KMS-11 (cell line): ENCODE measurements around the gene TOB1.
A peak's percentile ranks its signal among the peaks of the same experiment; 100 is the strongest.

ENCODE experiments used
- H2AFZ ChIP-seq: fragments of 200-600 bp; sonication (generic); 2 replicates; pipeline ENCODE4 v1.6.1; 2016; ENCODE audit warnings: antibody characterized with exemption, mixed run types, low read depth
- H3K27ac ChIP-seq: fragments of 200-600 bp; sonication (generic); 2 replicates; pipeline ENCODE4 v1.6.1; 2016; ENCODE audit warnings: mild to moderate bottlenecking, mixed run types
- H3K27me3 ChIP-seq: fragments of 200-600 bp; sonication (generic); 2 replicates; pipeline ENCODE4 v1.6.1; 2017; ENCODE audit warnings: mild to moderate bottlenecking, low read depth, mixed run types, moderate library complexity; ENCODE audit not compliant: insufficient read depth
- H3K36me3 ChIP-seq: fragments of 200-600 bp; sonication (generic); 2 replicates; pipeline ENCODE4 v1.6.1; 2017; ENCODE audit warnings: mild to moderate bottlenecking, mixed run types; ENCODE audit not compliant: insufficient read depth
- H3K4me1 ChIP-seq: fragments of 200-600 bp; sonication (generic); 2 replicates; pipeline ENCODE4 v1.6.1; 2016; ENCODE audit warnings: mild to moderate bottlenecking, low read depth, mixed run types; ENCODE audit not compliant: poor library complexity, severe bottlenecking
- H3K4me2 ChIP-seq: fragments of 200-600 bp; sonication (generic); 2 replicates; pipeline ENCODE4 v1.7.0; 2016; ENCODE audit warnings: mild to moderate bottlenecking, mixed run types
- H3K4me3 ChIP-seq: fragments of 200-600 bp; sonication (generic); IDR thresholded peaks from 2 replicates; pipeline ENCODE4 v1.6.1; 2017; ENCODE audit warnings: low read depth, low read length, mixed read lengths; ENCODE audit not compliant: insufficient read depth
- H3K79me2 ChIP-seq: fragments of 200-600 bp; sonication (generic); 2 replicates; pipeline ENCODE4 v1.6.1; 2016; ENCODE audit warnings: low read depth, mixed run types; ENCODE audit not compliant: insufficient read depth
- H3K9ac ChIP-seq: fragments of 200-600 bp; sonication (generic); 2 replicates; pipeline ENCODE4 v1.6.1; 2016; ENCODE audit warnings: mild to moderate bottlenecking, mixed run types
- H4K20me1 ChIP-seq: fragments of 200-600 bp; sonication (generic); 2 replicates; pipeline ENCODE4 v1.6.1; 2016; ENCODE audit warnings: mild to moderate bottlenecking, mixed run types; ENCODE audit not compliant: insufficient read depth
- TF ChIP-seq, protein P1 (sequence below): fragments of 200-600 bp; sonication (generic); conservative IDR thresholded peaks from 2 replicates; pipeline ENCODE4 v1.6.1; 2017; ENCODE audit warnings: low read depth, mild to moderate bottlenecking, antibody characterized with exemption, low read length, moderate library complexity, mixed read lengths

The TOB1 gene

DNA sequence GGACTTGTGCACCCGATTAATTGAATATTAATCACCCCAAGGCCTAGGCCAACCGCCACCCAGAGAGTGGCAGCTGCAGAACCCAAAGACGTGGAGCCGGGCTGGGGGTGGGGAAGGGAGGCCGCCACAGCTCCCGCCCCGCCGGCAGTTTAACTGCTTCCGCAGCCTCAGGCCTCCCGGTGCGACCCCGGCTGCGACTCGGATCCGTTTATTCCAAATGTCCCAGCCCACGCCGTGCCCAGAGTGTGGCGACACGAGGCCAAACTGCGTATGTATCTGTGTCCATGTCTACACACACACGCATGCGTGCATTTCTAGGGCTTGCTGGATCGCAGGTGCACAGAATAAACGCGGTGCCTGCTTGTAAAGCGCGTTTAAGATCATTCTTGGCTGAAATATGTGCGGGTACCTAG, 802 bp upstream of the TOB1 start:
- Histone ChIP-seq H3K27me3 (no peaks in the 10 kb centered on the region), H2AFZ (peak overlapping the region; percentile 81), H3K4me1 (peaks cover 45% of the 10 kb centered on the region), H3K79me2 (peaks cover 36% of the 10 kb centered on the region), H3K9ac (peak overlapping the region; percentile 90), H3K36me3 (peaks cover 9% of the 10 kb centered on the region; the same call in 1 of the 2 replicates), H3K4me2 (peak overlapping the region; percentile 55), H4K20me1 (no peaks in the 10 kb centered on the region), H3K4me3 (no peak overlapping the region), H3K27ac (peak overlapping the region; percentile 96)
- TF ChIP-seq, protein P1, sequence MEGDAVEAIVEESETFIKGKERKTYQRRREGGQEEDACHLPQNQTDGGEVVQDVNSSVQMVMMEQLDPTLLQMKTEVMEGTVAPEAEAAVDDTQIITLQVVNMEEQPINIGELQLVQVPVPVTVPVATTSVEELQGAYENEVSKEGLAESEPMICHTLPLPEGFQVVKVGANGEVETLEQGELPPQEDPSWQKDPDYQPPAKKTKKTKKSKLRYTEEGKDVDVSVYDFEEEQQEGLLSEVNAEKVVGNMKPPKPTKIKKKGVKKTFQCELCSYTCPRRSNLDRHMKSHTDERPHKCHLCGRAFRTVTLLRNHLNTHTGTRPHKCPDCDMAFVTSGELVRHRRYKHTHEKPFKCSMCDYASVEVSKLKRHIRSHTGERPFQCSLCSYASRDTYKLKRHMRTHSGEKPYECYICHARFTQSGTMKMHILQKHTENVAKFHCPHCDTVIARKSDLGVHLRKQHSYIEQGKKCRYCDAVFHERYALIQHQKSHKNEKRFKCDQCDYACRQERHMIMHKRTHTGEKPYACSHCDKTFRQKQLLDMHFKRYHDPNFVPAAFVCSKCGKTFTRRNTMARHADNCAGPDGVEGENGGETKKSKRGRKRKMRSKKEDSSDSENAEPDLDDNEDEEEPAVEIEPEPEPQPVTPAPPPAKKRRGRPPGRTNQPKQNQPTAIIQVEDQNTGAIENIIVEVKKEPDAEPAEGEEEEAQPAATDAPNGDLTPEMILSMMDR = no peak

DNA sequence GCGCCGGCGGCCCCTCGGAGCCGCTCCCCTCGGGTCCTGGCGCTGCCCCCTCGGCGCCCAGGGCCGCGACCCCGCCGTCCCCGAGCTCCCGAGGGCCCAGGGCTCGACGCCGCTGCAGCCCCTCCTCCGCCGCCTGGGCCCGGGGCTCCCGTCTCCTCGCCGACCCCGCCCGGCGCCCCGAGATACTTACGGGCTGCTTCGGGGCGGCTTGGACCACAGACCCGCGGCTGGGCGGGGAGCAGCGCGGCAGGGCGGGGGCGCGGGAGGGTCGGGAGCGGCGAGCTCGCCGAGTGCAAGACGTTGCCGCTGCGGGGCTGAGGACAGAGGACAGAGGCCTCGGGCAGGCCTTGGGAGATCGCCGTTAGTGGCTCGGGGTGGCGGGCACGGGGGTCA, 290 bp downstream of the TOB1 start:
- no peaks in the 10 kb centered on the region for H3K27me3 ChIP-seq
- peak overlapping the region; percentile 61; the same call in 1 of the 2 replicates for H3K4me2 ChIP-seq
- H3K79me2 ChIP-seq = peaks cover 36% of the 10 kb centered on the region
- no peaks in the 10 kb centered on the region for H4K20me1 ChIP-seq
- H3K4me3 ChIP-seq = no peak overlapping the region
- peak overlapping the region; percentile 15 for H2AFZ ChIP-seq
- peak overlapping the region; percentile 63 for H3K9ac ChIP-seq
- peak overlapping the region; percentile 96 for H3K27ac ChIP-seq
- H3K4me1 ChIP-seq = peaks cover 36% of the 10 kb centered on the region
- TF ChIP-seq, protein P1 = no peak
- H3K36me3 ChIP-seq = peaks cover 9% of the 10 kb centered on the region; the same call in 1 of the 2 replicates

GRCh38 chr17:50865060-50865867, 890 bp downstream of the TOB1 start:
- H3K36me3 ChIP-seq = peaks cover 9% of the 10 kb centered on the region; the same call in 1 of the 2 replicates
- H3K4me1 ChIP-seq = peaks cover 36% of the 10 kb centered on the region
- H2AFZ ChIP-seq = peak overlapping the region; percentile 15
- H3K27me3 ChIP-seq = no peaks in the 10 kb centered on the region
- H3K4me2 ChIP-seq = peak overlapping the region; percentile 61
- no peaks in the 10 kb centered on the region for H4K20me1 ChIP-seq
- H3K27ac ChIP-seq = peak overlapping the region; percentile 96
- H3K79me2 ChIP-seq = peaks cover 36% of the 10 kb centered on the region
- H3K9ac ChIP-seq = peak overlapping the region; percentile 63
- TF ChIP-seq, protein P1 = no peak
- H3K4me3 ChIP-seq = no peak overlapping the region

DNA sequence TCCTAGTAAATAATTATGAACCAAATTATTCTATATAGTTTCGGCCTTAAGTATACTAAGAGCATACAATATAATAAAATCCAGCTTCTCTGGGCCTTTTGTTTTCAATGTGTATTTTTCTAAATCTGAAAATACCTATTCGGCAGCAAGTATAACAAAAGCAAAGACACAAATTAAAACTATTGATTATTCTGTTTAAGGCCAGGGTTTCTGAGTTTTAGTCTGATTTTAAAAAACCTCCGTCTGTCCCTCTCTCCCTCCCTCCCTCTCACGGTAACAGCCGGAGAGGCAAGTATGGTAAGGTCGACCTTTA, 1.5 kb downstream of the TOB1 start:
- no peaks in the 10 kb centered on the region for H3K27me3 ChIP-seq
- peaks cover 36% of the 10 kb centered on the region for H3K79me2 ChIP-seq
- H3K9ac ChIP-seq = peak overlapping the region; percentile 63; the same call in 1 of the 2 replicates
- no peaks in the 10 kb centered on the region for H4K20me1 ChIP-seq
- TF ChIP-seq, protein P1 = no peak
- no peak overlapping the region for H3K4me3 ChIP-seq
- H3K4me2 ChIP-seq = peak overlapping the region; percentile 61
- peaks cover 9% of the 10 kb centered on the region; the same call in 1 of the 2 replicates for H3K36me3 ChIP-seq
- H3K27ac ChIP-seq = peak overlapping the region; percentile 96; the same call in 1 of the 2 replicates
- peaks cover 36% of the 10 kb centered on the region for H3K4me1 ChIP-seq
- no peak overlapping the region; the same call in 1 of the 2 replicates for H2AFZ ChIP-seq
